Thyroid gland (tissue), 4 donors: Measurements from ENCODE around the gene DIO3.

Experiments used
- POLR2A ChIP-seq, 2 donors: fragments of 450-650 bp; IDR thresholded peaks; one replicate each; pipeline ENCODE4 v1.6.1; 2017; ENCODE audit warnings: antibody characterized with exemption in 2 of 2, mild to moderate bottlenecking in 2 of 2, moderate library complexity in 1 of 2
- TF ChIP-seq, protein P1 (sequence below), 6 experiments: fragments of 200-600 bp in 3 of 6; fragments of 450-650 bp in 3 of 6; sonication (generic) in 3 of 6; IDR thresholded peaks; one replicate each; pipeline ENCODE4 v1.5.1; 2016 to 2019; ENCODE audit warnings: antibody characterized with exemption in 6 of 6, mild to moderate bottlenecking in 2 of 6, inconsistent platforms in 1 of 6, moderate library complexity in 1 of 6

DNA sequence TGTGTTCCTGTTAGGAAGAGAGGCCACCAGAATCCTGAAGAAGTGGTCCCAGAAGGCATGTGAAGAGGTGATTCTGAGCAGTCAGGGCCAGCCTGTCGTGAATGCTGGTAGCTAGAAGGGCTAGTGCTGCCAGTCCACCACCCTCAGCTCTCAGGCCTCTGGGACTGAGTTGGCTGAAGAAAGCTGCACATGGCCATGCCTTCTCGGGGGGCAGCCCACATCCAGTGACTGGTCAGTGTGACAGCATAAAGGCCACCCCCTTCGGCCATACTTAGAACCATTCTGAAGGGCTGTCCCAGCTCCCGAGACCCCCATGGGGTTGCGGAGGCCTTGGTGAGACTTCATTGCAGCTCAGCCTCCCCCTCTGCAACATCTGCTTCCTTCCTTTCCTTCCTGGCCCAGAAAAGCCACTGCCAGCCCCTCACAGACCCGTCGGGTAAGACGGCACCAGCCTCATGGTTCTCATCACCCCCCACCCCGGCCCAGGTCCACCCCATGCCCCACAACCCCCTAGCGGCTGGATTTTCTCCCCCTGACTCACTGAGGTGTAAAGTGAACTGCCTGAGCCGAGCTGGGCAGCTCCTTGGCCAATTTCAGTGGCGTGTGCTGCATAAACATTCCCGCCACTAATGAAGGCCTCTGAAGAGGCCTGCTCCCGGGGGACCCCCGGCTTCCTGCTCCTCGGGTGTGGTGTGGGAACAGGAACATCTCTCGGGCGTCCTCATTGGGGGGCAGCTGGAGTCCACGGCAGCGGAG, 49.5 kb upstream of the DIO3 start:
- TF ChIP-seq, protein P1, sequence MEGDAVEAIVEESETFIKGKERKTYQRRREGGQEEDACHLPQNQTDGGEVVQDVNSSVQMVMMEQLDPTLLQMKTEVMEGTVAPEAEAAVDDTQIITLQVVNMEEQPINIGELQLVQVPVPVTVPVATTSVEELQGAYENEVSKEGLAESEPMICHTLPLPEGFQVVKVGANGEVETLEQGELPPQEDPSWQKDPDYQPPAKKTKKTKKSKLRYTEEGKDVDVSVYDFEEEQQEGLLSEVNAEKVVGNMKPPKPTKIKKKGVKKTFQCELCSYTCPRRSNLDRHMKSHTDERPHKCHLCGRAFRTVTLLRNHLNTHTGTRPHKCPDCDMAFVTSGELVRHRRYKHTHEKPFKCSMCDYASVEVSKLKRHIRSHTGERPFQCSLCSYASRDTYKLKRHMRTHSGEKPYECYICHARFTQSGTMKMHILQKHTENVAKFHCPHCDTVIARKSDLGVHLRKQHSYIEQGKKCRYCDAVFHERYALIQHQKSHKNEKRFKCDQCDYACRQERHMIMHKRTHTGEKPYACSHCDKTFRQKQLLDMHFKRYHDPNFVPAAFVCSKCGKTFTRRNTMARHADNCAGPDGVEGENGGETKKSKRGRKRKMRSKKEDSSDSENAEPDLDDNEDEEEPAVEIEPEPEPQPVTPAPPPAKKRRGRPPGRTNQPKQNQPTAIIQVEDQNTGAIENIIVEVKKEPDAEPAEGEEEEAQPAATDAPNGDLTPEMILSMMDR (IDR thresholded peaks at IDR 0.05) = no peak
- TF ChIP-seq POLR2A (IDR thresholded peaks at IDR 0.05) = no peak
